Measurements from ENCODE around the gene TLK2. TPM values are rescaled to one million over a fixed set of nuclear protein-coding genes. Genes with fewer than 3 reads are reported as not detected.

Gene TLK2
- total and polyA plus RNA-seq, 7 donors = 21.1 to 59.3 (median 30.7) TPM

DNA sequence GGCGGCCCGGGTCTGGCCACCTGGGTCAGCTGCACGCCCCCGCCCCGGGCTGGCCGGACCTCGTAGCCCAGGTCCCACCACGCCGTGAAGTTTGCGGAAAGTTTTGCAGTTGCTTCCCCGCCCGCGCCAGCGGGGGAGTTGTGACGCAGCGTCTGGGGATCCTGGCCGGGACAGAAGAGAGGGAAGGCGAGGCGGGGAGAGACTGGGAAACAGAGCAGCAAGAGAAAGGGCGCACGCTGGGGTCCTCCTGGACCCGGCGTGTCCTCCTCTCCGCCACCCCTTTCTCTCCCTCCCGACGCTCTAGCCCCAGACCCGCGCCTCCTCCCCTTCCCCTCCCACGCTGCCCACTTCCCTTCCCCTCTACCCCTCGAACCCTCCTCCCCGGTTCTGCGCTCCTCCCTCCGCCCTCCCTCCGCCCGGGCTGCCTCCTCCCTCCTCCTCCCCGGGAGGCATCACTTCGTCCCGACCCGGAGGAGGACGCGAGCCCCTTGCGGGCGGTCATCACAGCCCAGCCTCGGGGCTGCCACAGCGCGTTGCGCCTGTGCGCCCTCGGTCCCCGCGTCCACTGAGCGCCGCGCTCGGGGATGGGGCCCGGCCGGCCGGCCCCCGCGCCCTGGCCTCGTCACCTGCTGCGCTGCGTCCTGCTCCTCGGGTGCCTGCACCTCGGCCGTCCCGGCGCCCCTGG is 148.7 kb downstream of the TLK2 start, which contains the start of gene MRC2:
Gene MRC2, plus strand, starts transcription at position 452 of the 685 bp plus-strand sequence. Its CDS starts 133 bp downstream, at position 585.
- peak; percentile 86 for DNase-seq

DNA sequence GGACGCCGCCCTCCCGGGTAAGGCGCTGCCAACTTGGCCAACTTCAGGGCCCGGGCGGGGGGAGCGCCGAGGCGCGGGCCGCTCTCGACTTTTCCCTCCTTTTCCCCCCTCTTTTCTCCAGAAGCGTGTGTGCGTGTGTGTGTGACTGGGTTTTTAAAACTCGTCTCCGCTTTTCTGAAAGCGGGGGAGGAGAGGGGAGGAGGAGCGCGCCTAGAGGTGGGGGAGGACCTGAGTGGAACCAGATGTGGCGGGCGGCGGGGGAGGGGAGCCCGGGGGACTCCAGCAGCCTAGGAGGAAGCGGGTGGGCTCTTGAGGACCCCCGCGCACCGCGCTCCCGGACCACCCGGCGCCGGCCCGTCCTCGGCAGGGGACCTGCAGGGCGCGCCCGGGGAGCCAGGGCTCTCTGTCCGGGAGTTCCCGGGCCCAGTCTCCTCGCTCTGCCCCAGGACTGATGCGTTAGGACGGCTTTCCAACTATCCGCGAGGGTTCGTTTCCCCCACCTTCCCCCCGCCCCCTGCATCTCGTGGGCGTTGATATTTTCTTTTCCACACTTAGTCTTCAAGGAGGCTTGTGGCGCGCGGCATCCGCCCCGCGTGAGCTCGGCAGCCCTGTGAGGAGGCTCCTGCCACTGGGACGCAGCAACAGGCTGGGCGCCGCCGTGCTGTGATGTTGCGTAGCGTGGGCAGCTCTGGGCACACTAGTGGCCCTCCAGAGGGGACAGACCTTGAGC is 149.4 kb downstream of the TLK2 start:
- no peaks in the 10 kb centered on the region for H3K36me3 ChIP-seq
- TF ChIP-seq EP300 (IDR thresholded peaks at IDR 0.05) (no peak), POLR2AphosphoS5 (IDR thresholded peaks at IDR 0.05) (peak in 1 of 4 donors; percentile 3)
- H3K27me3 ChIP-seq = peaks cover 8 to 35% (median 30%) of the 10 kb centered on the region in 3 donors
- H3K4me3 ChIP-seq = peak overlapping the region; percentile 26 to 57 (median 51)
- DNase-seq = peak; percentile 87
- H3K27ac ChIP-seq = peak overlapping the region; percentile 66 to 88 (median 79)
- 1 to 2% methylated on average over 61 of the region's 61 CpGs for WGBS, 2 donors
- H3K4me1 ChIP-seq = peaks cover 0 to 34% (median 20%) of the 10 kb centered on the region in 4 donors
- no peaks in the 10 kb centered on the region for H3K9me3 ChIP-seq
- intact Hi-C loops (cut with DNase I) = no loop called here

More for the DNA sequence above, 148.7 kb downstream of the TLK2 start, which contains the start of gene MRC2:
- Histone ChIP-seq H3K4me1 (peaks cover 0 to 34% (median 20%) of the 10 kb centered on the region in 4 donors), H3K36me3 (no peaks in the 10 kb centered on the region), H3K9me3 (no peaks in the 10 kb centered on the region), H3K4me3 (peak within 1 kb of the TSS; percentile 26 to 57 (median 51)), H3K27me3 (peaks cover 8 to 35% (median 30%) of the 10 kb centered on the region in 3 donors), H3K27ac (peak within 1 kb of the TSS; percentile 66 to 88 (median 79))
- TF ChIP-seq, protein P1, sequence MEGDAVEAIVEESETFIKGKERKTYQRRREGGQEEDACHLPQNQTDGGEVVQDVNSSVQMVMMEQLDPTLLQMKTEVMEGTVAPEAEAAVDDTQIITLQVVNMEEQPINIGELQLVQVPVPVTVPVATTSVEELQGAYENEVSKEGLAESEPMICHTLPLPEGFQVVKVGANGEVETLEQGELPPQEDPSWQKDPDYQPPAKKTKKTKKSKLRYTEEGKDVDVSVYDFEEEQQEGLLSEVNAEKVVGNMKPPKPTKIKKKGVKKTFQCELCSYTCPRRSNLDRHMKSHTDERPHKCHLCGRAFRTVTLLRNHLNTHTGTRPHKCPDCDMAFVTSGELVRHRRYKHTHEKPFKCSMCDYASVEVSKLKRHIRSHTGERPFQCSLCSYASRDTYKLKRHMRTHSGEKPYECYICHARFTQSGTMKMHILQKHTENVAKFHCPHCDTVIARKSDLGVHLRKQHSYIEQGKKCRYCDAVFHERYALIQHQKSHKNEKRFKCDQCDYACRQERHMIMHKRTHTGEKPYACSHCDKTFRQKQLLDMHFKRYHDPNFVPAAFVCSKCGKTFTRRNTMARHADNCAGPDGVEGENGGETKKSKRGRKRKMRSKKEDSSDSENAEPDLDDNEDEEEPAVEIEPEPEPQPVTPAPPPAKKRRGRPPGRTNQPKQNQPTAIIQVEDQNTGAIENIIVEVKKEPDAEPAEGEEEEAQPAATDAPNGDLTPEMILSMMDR (IDR thresholded peaks at IDR 0.05) = no peak
- peak; percentile 4 to 33 (median 20) for TF ChIP-seq POLR2AphosphoS5 (IDR thresholded peaks at IDR 0.05)
- no peak for TF ChIP-seq POLR2A (IDR thresholded peaks at IDR 0.05)
- no peak for TF ChIP-seq EP300 (IDR thresholded peaks at IDR 0.05)
- WGBS, 2 donors = 1% methylated on average over 68 of the region's 68 CpGs
- intact Hi-C loops (cut with DNase I) = no loop called here

DNA sequence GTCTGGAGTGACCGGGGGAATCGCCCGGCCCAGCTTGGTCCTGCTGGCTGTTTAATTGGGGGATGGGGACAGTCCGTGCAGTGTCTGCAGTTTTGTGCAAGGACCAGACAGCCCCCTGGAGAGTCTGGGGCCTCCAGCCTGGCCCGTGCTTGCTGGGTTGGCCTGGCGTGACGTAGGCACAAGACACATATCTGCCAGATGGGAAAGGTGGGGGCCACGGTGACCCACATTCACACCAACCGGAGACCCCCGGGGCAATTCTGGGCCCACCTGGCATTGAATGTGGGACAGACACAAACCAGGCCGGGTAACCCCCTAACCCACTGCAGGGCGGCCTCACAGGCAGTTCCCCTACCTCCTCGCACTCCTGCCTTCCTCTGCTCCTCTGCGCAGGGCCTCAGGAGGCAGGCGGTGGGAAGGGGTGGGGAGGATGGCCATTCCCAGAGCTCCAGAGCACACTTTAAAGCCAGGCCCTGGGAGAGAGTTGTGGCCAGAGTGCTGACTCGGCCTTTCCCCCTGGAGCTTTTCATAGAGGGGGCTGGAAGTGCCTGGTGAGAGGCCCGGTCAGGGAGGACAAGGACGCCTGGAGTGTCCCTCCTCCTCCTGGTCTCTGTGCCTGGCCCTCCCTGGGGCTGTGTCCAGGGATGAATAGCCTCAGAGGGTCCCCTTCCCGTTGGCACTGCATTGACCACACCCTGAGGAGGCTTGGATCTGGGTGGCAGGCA is 150.4 kb downstream of the TLK2 start:
- WGBS, 2 donors = 44 to 54% methylated on average over 19 of the region's 19 CpGs
- Histone ChIP-seq H3K27me3 (peaks cover 8 to 35% (median 30%) of the 10 kb centered on the region in 3 donors), H3K4me1 (peaks cover 0 to 34% (median 20%) of the 10 kb centered on the region in 4 donors), H3K9me3 (no peaks in the 10 kb centered on the region), H3K36me3 (no peaks in the 10 kb centered on the region), H3K27ac (peak overlapping the region; percentile 66 to 88 (median 79)), H3K4me3 (peak overlapping the region; percentile 26 to 57 (median 51))
- intact Hi-C loops (cut with DNase I) = no loop called here
- no peak for TF ChIP-seq POLR2A (IDR thresholded peaks at IDR 0.05)
- no peak for TF ChIP-seq POLR2AphosphoS5 (IDR thresholded peaks at IDR 0.05)
- TF ChIP-seq, protein P1 (IDR thresholded peaks at IDR 0.05) = no peak
- TF ChIP-seq EP300 (IDR thresholded peaks at IDR 0.05) = no peak
- no peak for DNase-seq

DNA sequence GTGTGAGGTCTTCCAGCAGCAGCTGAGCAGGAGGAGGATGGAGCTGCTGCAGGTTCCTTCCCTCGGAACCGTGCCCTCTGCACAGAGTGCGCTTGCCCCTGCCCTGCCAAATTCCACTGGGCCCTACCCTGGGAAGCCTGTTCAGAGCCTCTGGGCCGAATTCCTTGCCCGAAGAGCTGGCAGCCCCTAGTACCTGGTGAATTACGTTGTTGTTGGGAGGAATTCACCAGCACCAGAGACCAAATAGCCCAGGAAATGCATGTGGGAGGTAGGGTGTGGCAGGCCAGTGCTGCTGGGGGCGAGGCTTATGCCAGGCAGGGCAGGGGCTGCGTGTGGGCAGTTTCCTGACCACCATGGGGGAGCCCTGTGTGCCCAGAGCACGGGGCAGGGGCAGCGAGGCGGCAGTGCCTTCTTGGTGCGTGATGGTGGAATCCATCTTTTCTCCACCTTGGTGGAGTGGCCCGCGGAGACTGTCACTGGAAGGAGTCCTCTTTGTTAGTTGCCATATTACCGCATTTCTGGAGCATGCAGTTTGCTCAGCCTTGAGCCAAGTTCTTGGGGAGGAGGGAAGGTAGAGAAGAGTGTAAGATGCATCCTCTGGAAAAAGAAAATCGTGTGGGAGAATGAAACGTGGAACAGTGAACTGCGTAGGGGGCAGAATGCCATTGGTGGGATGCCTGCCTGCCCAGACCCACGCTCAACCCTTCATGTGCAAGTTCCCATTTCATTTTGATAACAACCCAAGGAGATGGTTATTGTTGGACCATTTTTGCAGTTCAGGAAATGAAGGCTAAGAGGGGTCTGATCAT is 151.1 kb downstream of the TLK2 start:
- intact Hi-C loops (cut with DNase I) = no loop called here
- 64 to 79% methylated on average over 19 of the region's 19 CpGs for WGBS, 2 donors
- Histone ChIP-seq H3K27ac (peak overlapping the region; percentile 66 to 88 (median 79)), H3K27me3 (peaks cover 8 to 35% (median 30%) of the 10 kb centered on the region in 3 donors), H3K36me3 (no peaks in the 10 kb centered on the region), H3K4me1 (peaks cover 0 to 34% (median 20%) of the 10 kb centered on the region in 4 donors), H3K9me3 (no peaks in the 10 kb centered on the region), H3K4me3 (peak overlapping the region in 3 of 4 donors; percentile 46 to 57 (median 56))
- DNase-seq = peak; percentile 54
- TF ChIP-seq EP300 (IDR thresholded peaks at IDR 0.05) (no peak), POLR2AphosphoS5 (IDR thresholded peaks at IDR 0.05) (no peak), POLR2A (IDR thresholded peaks at IDR 0.05) (no peak)
- TF ChIP-seq, protein P1 (IDR thresholded peaks at IDR 0.05) = no peak

All from sigmoid colon (tissue), 7 donors.